ENCODE results near the gene NTM. TPM values are rescaled to one million over a fixed set of nuclear protein-coding genes. Genes with fewer than 3 reads are reported as not detected.

Gene NTM
- total and polyA plus RNA-seq, 8 donors = 0.04 to 4.4 (median 0.50) TPM

DNA sequence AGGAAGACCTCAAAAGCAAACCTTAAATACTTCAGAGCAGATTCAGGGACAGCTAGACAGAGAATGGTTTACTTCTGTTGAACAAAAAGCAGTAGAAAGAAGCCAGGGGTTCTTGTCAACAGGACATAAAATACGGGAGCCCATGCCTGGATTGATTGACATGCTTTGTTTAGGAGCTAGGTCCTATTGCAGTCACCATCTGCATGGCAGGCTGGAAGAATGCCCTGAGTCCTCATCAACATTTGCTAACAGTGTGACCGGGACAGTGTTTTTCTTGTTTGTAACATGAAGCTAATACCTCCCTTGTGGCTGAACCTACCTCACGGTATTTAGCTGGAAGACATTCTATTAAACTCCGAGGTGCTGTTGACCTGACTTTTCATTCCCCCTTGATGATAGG, 225.4 kb downstream of the NTM start:
- no peak overlapping the region for H3K4me3 ChIP-seq
- no peak for DNase-seq
- H3K27ac ChIP-seq = no peak overlapping the region
- no peak for FAIRE-seq
- no peaks in the 10 kb centered on the region for H3K9me3 ChIP-seq
- H3K36me3 ChIP-seq = no peaks in the 10 kb centered on the region
- no peak for TF ChIP-seq CTCF (IDR thresholded peaks at IDR 0.05)
- 30% methylated on average over 4 of the region's 4 CpGs for WGBS, 2 donors
- H3K27me3 ChIP-seq = no peaks in the 10 kb centered on the region
- intact Hi-C loops (cut with DNase I) = no loop called here
- no peaks in the 10 kb centered on the region for H3K4me1 ChIP-seq
- ATAC-seq = no peak

DNA sequence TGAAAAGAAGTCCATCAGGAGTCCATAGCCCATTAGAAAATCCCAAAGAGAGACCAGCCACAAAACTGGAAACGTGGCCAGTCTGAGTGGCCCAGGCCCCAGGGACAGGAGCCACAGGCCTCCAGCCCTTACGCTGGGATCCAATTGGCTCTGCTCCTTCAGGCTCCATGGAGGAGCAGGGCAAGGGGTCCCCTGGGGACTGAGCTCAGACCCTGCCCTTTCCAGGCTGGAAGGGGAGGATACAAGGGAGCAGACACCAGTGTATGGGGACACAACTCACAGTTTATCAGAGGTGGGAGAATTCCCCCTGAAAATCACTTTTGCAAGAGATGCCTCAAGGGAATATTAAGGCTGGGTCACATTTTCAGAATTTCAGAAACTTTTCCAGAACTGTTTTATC, 227.5 kb downstream of the NTM start:
- no peaks in the 10 kb centered on the region for H3K36me3 ChIP-seq
- DNase-seq (no peak), FAIRE-seq (no peak), ATAC-seq (no peak)
- TF ChIP-seq CTCF (IDR thresholded peaks at IDR 0.05) = no peak
- no peaks in the 10 kb centered on the region for H3K27me3 ChIP-seq
- intact Hi-C loops (cut with DNase I) = no loop called here
- no peak overlapping the region for H3K27ac ChIP-seq
- H3K4me1 ChIP-seq = no peaks in the 10 kb centered on the region
- no peaks in the 10 kb centered on the region for H3K9me3 ChIP-seq
- 39 to 72% methylated on average over 2 of the region's 2 CpGs for WGBS, 2 donors
- no peak overlapping the region for H3K4me3 ChIP-seq

GRCh38 chr11:131598305-131598704, 227.9 kb downstream of the NTM start:
- Histone ChIP-seq H3K27me3 (no peaks in the 10 kb centered on the region), H3K27ac (no peak overlapping the region), H3K36me3 (no peaks in the 10 kb centered on the region), H3K4me3 (no peak overlapping the region), H3K9me3 (no peaks in the 10 kb centered on the region), H3K4me1 (no peaks in the 10 kb centered on the region)
- DNase-seq = no peak
- ATAC-seq = no peak
- TF ChIP-seq CTCF (IDR thresholded peaks at IDR 0.05) = no peak
- FAIRE-seq = no peak
- intact Hi-C loops (cut with DNase I) = no loop called here
- WGBS, 2 donors = 47 to 68% methylated on average over 5 of the region's 5 CpGs

GRCh38 chr11:131599285-131599684, 228.9 kb downstream of the NTM start:
- no peak for ATAC-seq
- intact Hi-C loops (cut with DNase I) = no loop called here
- H3K36me3 ChIP-seq = no peaks in the 10 kb centered on the region
- H3K4me1 ChIP-seq = no peaks in the 10 kb centered on the region
- no peak for FAIRE-seq
- no peaks in the 10 kb centered on the region for H3K27me3 ChIP-seq
- DNase-seq = no peak
- H3K9me3 ChIP-seq = no peaks in the 10 kb centered on the region
- WGBS, 2 donors = 66 to 77% methylated on average over 8 of the region's 8 CpGs
- no peak overlapping the region for H3K27ac ChIP-seq
- no peak for TF ChIP-seq CTCF (IDR thresholded peaks at IDR 0.05)
- H3K4me3 ChIP-seq = no peak overlapping the region

GRCh38 chr11:131600628-131601027, 230.2 kb downstream of the NTM start:
- intact Hi-C loops (cut with DNase I) = no loop called here
- Histone ChIP-seq H3K9me3 (no peaks in the 10 kb centered on the region), H3K27ac (no peak overlapping the region), H3K27me3 (no peaks in the 10 kb centered on the region), H3K4me1 (no peaks in the 10 kb centered on the region), H3K36me3 (no peaks in the 10 kb centered on the region), H3K4me3 (no peak overlapping the region)
- ATAC-seq = no peak
- WGBS, 2 donors = 44 to 53% methylated on average over 4 of the region's 4 CpGs
- TF ChIP-seq CTCF (IDR thresholded peaks at IDR 0.05) = no peak
- no peak for DNase-seq
- FAIRE-seq = no peak
